ENCODE measurements around the gene COL3A1. TPM values are rescaled to one million over a fixed set of nuclear protein-coding genes. Genes with fewer than 3 reads are reported as not detected.
A peak's percentile ranks its signal among the peaks of the same experiment; 100 is the strongest.

The COL3A1 gene
- 1,653 and 14,045 TPM in 2 replicates for total RNA-seq (ENCODE audit: low replicate concordance)

DNA sequence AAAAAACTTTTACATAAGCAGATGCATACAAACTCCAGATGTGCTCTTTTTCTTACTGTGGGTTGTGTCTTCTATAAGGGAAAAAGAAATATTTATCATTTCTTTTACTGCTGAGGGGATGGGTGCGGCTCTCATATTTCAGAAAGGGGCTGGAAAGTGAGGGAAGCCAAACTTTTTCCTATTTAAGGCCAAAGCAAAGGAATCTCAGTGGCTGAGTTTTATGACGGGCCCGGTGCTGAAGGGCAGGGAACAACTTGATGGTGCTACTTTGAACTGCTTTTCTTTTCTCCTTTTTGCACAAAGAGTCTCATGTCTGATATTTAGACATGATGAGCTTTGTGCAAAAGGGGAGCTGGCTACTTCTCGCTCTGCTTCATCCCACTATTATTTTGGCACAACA is at the start of gene COL3A1:
Gene COL3A1, plus strand, starts transcription at position 210 of the 400 bp plus-strand sequence. Its CDS starts 117 bp downstream, at position 327.
- DNase-seq (ENCODE audit: low read depth) = peak; percentile 96
- H3K4me3 ChIP-seq (ENCODE audit: low read depth, low read length) = peak within 1 kb of the TSS; percentile 86
- TF ChIP-seq CTCF (IDR thresholded peaks at IDR 0.05; ENCODE audit: insufficient read depth, low read length) = no peak

- DNase-seq (ENCODE audit: low read depth) = no peak
- H3K4me3 ChIP-seq (ENCODE audit: low read depth, low read length) = no peak overlapping the region
- no peak for TF ChIP-seq CTCF (IDR thresholded peaks at IDR 0.05; ENCODE audit: insufficient read depth, low read length)
Observed at GRCh38 chr2:188928643-188929042, 45.5 kb upstream of the COL3A1 start.

DNA sequence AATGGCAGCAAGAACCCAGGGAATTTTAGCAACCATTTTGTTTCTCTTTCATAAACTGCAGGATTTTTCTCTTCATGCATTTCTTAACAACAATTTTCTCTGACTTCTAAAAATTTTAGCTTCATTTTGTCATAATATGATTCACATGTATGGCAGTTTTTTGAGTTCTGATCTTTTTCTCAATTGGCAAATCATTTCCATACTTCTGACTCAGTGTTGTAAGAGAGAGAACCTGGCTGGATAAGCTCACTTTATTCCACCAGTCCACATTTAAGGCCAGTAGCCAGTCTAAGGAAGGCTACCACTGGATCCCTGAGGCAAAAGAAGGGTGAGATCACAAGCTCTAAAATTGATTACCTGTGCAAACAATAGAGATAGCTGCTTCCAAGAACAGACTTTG is 42.8 kb upstream of the COL3A1 start:
- no peak for TF ChIP-seq CTCF (IDR thresholded peaks at IDR 0.05; ENCODE audit: insufficient read depth, low read length)
- DNase-seq (ENCODE audit: low read depth) = peak; percentile 45
- H3K4me3 ChIP-seq (ENCODE audit: low read depth, low read length) = no peak overlapping the region

GRCh38 chr2:188937228-188938220 is 36.6 kb upstream of the COL3A1 start:
- TF ChIP-seq CTCF (IDR thresholded peaks at IDR 0.05; ENCODE audit: insufficient read depth, low read length) = no peak
- DNase-seq (ENCODE audit: low read depth) = peak; percentile 89
- no peak overlapping the region for H3K4me3 ChIP-seq (ENCODE audit: low read depth, low read length)

- DNase-seq (ENCODE audit: low read depth) = peak; percentile 70
- no peak overlapping the region for H3K4me3 ChIP-seq (ENCODE audit: low read depth, low read length)
- no peak for TF ChIP-seq CTCF (IDR thresholded peaks at IDR 0.05; ENCODE audit: insufficient read depth, low read length)
Observed at GRCh38 chr2:188940171-188940570, 34.0 kb upstream of the COL3A1 start.

- no peak for TF ChIP-seq CTCF (IDR thresholded peaks at IDR 0.05; ENCODE audit: insufficient read depth, low read length)
- DNase-seq (ENCODE audit: low read depth) = no peak
- H3K4me3 ChIP-seq (ENCODE audit: low read depth, low read length) = no peak overlapping the region
Observed at GRCh38 chr2:188944442-188944841, 29.7 kb upstream of the COL3A1 start.

Data from fibroblast of the aortic adventitia (primary cell).